ENCODE measurements around the gene AKT2.

- no peak for TF ChIP-seq CTCF (IDR thresholded peaks at IDR 0.05)
- no peak for TF ChIP-seq POLR2A (IDR thresholded peaks at IDR 0.05)
These were observed 19.9 kb downstream of the AKT2 start for GRCh38 chr19:40265055-40265762.

Measured in body of pancreas (tissue), 4 donors.